A549 treated with CORT108297 at 1 μM for 4 hours (cell line): ENCODE results near the gene HRC. TPM values are rescaled to one million over a fixed set of nuclear protein-coding genes. Genes with fewer than 3 reads are reported as not detected.

ENCODE experiments used
- total RNA-seq: library from RNA; stranded (reverse); fragments of 200-300 nt; extraction: Qiagen RNA extraction; gene quantifications from 5 replicates; pipeline ENCODE4 v1.2.3, GENCODE V29; 2022

Gene HRC, protein sequence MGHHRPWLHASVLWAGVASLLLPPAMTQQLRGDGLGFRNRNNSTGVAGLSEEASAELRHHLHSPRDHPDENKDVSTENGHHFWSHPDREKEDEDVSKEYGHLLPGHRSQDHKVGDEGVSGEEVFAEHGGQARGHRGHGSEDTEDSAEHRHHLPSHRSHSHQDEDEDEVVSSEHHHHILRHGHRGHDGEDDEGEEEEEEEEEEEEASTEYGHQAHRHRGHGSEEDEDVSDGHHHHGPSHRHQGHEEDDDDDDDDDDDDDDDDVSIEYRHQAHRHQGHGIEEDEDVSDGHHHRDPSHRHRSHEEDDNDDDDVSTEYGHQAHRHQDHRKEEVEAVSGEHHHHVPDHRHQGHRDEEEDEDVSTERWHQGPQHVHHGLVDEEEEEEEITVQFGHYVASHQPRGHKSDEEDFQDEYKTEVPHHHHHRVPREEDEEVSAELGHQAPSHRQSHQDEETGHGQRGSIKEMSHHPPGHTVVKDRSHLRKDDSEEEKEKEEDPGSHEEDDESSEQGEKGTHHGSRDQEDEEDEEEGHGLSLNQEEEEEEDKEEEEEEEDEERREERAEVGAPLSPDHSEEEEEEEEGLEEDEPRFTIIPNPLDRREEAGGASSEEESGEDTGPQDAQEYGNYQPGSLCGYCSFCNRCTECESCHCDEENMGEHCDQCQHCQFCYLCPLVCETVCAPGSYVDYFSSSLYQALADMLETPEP
- total RNA-seq = not detected in 5 replicates

GRCh38 chr19:49155005-49155819 is at the start of gene HRC:
TSS of gene HRC (minus strand) at chr19:49155396. CDS start at chr19:49155237, 159 bp downstream.

GRCh38 chr19:49157445-49158224 is 2.4 kb upstream of the HRC start, which contains the start of gene TRPM4:
TSS of gene TRPM4 (plus strand) at chr19:49157792. CDS start at chr19:49157867, 75 bp downstream.

DNA sequence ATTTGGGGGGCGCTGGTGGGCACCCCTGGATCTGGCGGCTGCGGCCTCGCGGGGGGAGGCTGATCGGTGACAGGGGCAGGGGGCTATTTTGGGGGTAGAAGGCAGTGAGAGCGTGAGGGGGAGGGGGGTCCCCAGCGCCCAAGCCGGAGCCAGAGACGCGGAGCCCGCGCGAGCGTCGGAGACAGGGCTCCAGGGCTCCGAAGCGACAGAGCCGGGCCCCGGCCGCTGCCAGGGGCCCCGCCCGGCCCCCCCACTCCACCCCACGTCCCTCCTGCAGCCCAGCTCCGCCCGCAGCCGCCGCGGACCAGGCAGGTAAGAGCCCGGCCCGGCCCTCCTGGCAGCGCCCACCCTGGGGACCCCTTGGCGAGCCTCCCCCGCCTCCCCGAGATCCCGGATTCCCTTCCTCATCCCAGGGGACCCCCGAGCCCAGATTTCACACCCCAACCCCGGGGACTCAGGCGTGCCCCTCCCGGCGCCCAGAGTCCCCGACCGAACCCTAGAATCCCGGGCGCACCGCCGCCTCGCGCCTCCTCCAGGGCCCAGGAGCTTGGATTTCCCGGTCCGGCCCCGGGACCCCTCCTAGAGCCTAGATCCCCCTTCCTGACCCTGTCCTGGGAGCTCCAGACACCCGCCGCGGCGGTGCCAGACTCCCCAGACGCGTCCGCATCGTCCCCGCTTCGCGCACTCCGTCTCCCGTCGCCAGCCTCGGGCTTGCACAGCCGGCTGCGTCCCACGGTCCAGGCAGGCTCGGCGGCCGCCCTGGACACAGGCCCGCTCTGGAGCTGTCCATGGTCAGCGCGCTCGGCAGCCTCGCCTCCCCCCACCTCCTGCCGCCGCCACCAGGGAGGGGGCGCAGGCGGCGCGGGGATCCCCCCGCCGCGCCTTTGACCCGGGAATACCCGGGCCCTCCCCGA is 35.5 kb downstream of the HRC start, which contains the start of gene PPFIA3:
Gene PPFIA3, plus strand, starts transcription at position 134 of the 914 bp plus-strand sequence. CDS start 8,330 bp downstream, outside the sequence.

DNA sequence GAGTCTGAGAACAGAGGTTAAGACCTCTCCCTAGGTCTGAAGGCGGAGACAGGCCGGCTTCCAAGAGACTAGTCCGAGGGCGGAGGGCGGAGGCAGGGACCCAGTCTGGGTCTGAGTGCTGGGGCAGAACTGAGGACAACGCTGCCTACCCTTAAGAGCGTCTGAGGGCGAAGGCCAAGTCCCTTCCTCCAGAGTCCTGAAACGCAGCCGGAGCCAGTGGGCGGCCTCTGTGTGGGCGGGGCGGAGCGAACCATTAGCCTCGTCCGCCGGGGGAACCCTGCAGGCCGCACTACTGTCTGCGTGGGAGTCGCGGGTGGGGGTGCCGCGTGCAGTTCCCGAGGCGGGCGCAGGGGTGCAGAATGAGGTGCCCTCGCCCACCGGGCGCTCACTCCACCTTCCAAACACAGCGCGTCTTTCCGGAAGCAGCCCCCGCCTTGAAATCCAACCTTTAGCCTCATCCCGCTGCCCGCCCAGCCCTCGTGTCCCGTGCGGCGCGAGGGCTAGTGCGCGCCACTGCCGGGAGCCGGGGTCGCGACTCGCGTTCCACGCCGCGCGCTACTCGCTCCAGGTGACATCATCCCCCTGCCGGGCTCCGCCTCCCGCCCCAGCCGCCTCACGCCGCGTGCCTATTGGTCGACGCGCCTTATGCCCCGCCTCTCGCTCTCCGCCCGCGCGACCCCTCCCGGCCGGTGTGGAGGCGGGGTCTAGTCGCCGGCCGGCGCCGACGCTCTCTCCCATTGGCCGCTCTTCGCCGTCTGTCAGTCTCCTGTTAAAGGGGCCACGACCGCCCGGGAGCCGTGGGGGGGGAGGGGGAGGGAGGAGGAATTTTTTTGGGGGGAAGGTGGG is 36.4 kb downstream of the HRC start, which contains the start of gene C19orf73:
Gene C19orf73, minus strand, starts transcription at position 579 of the 846 bp plus-strand sequence. Its CDS starts 121 bp downstream, at position 458.

GRCh38 chr19:49113762-49114629 is 41.2 kb downstream of the HRC start, which contains the start of gene LIN7B:
TSS of gene LIN7B (plus strand) at chr19:49114370. CDS start at chr19:49114405, 35 bp downstream.

Other genes starting within 250 kb of the HRC start
- gene DHDH, start 221.7 kb downstream of the HRC start, total RNA-seq = 1.3 to 1.7 TPM (median 1.5 TPM) in 5 replicates
- gene BAX, start 200.5 kb downstream of the HRC start, total RNA-seq = 293 to 394 TPM (median 360 TPM) in 5 replicates
- 17,379 to 25,407 TPM (median 19,575 TPM) in 5 replicates for gene FTL, start 190.1 kb downstream of the HRC start, total RNA-seq
- 19.0 to 21.9 TPM (median 19.6 TPM) in 5 replicates for gene GYS1, start 162.1 kb downstream of the HRC start, total RNA-seq
- 223 to 246 TPM (median 237 TPM) in 5 replicates for gene RUVBL2, start 161.5 kb downstream of the HRC start, total RNA-seq
- gene LHB, start 138.3 kb downstream of the HRC start, total RNA-seq = not detected in 5 replicates
- gene CGB3, start 131.1 kb downstream of the HRC start, total RNA-seq = 0.20 to 0.42 TPM in 2 of 5 replicates, not detected in the others
- 0.33 to 0.71 TPM (median 0.35 TPM) in 4 of 5 replicates, not detected in the other for gene CGB2, start 123.5 kb downstream of the HRC start, total RNA-seq
- gene CGB1, start 118.5 kb downstream of the HRC start, total RNA-seq = 0.13 to 1.3 TPM (median 0.20 TPM) in 3 of 5 replicates, not detected in the others
- 0.60 to 1.9 TPM (median 0.88 TPM) in 5 replicates for gene CGB5, start 111.5 kb downstream of the HRC start, total RNA-seq
- 2.9 to 5.0 TPM (median 4.8 TPM) in 5 replicates for gene CGB8, start 106.3 kb downstream of the HRC start, total RNA-seq
- gene CGB7, start 97.6 kb downstream of the HRC start, total RNA-seq = 0.40 to 0.86 TPM (median 0.59 TPM) in 5 replicates
- 0.46 to 0.58 TPM (median 0.51 TPM) in 5 replicates for gene NTF4, start 90.6 kb downstream of the HRC start, total RNA-seq
- 0.02 TPM in 1 of 5 replicates, not detected in the others for gene KCNA7, start 82.7 kb downstream of the HRC start, total RNA-seq
- 298 to 347 TPM (median 346 TPM) in 5 replicates for gene SNRNP70, start 69.9 kb downstream of the HRC start, total RNA-seq
- gene LIN7B, start 41.0 kb downstream of the HRC start, total RNA-seq = 3.8 to 8.2 TPM (median 6.6 TPM) in 5 replicates
- gene C19orf73, start 36.3 kb downstream of the HRC start, total RNA-seq = 1.1 to 2.3 TPM (median 1.9 TPM) in 5 replicates
- 5.9 to 8.9 TPM (median 8.8 TPM) in 5 replicates for gene PPFIA3, start 35.9 kb downstream of the HRC start, total RNA-seq
- 7.1 to 11.5 TPM (median 9.4 TPM) in 5 replicates for gene TRPM4, start 2.4 kb upstream of the HRC start, total RNA-seq
- 0.55 to 1.2 TPM (median 1.1 TPM) in 5 replicates for gene SLC6A16, start 169.8 kb upstream of the HRC start, total RNA-seq
- not detected in 5 replicates for gene CD37, start 180.0 kb upstream of the HRC start, total RNA-seq
- 14.2 to 21.0 TPM (median 17.9 TPM) in 5 replicates for gene TEAD2, start 207.0 kb upstream of the HRC start, total RNA-seq
- gene DKKL1, start 208.5 kb upstream of the HRC start, total RNA-seq = 0.39 to 0.74 TPM (median 0.47 TPM) in 5 replicates
- 0.05 to 0.12 TPM (median 0.07 TPM) in 4 of 5 replicates, not detected in the other for gene KASH5, start 232.9 kb upstream of the HRC start, total RNA-seq